Measurements from ENCODE around the gene MAP3K5.
"Not testable (repeated sequence)": the region's sequence is repeated elsewhere in the genome, so short reads cannot be mapped to it uniquely, and the experiment has no call there.

MAP3K5 gene

DNA sequence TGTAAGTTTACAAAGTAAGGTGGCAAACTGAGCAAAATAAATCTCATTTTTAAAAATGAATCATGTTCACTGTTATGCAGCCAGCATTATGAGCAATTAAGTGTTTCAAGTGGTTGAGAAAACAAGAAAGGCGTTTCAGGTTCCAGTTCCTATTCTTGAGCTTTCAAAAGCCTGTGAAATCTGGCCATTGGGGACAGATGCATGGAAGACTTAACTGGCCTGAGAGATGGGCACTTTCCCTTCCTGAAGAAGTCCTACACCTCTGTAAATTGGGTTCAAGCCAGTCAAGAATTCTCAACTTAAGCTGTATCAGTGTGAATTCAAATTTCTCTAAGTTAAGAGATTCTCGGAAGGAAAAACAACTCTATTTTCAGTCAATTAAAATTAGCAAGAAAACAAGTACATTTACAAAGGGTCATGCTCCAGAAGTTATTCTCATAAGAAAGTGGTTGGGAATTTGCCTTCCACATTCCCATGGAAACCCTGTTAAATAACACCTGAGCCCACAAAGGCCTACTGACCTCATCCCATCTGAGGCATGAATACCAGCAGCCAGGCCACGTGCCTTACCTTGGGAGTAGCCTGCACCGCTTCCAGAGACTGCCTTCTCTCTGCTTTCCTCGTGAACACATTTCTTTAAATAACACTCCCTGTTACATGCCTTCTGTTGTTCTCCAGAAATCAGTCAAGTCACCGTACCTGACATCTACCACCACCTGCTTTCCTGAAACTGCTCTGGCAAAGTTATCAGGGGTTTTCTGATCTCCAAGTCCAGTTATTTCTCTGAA is 19.4 kb downstream of the MAP3K5 start:
- no peak for DNase-seq (ENCODE audit: low spot score)

DNA sequence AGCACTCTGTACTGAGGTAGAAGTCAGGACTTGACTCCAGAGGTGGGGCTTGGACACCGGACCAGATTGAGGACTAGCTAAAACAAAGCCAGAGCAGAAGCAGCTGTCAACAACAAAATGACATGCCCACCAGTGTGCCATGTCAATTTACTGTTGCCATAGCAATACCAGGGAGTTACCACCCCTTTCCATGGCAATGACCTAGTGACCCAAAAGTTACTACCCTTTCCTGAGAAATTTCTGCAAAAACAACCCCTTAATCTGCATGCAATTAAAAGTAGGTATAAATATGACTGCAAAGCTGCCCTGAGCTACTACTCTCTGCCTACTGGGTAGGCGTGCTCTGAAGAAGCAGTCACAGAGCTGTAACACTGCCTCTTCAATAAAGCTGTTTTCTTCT is 21.0 kb downstream of the MAP3K5 start:
- no peak for DNase-seq (ENCODE audit: low spot score)

DNA sequence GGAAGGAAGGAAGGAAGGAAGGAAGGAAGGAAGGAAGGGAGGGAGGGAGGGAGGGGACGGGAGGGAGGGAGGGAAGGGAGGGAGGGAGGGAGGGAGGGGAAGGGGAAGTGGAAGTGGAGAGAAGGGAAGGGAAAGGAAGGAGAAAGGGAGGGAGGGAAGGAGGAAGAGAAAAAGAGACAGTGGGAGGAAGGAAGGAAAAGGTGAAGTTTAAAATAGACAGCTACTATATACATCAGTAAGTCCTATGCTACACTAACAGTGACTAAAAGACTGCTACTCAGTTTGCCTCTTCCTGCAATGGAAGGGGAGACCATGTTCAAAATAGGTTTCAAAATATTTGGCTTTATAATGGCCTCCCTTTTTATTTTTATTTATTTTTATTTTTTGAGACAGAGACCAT is 22.5 kb downstream of the MAP3K5 start:
- DNase-seq (ENCODE audit: low spot score), result no peak

DNA sequence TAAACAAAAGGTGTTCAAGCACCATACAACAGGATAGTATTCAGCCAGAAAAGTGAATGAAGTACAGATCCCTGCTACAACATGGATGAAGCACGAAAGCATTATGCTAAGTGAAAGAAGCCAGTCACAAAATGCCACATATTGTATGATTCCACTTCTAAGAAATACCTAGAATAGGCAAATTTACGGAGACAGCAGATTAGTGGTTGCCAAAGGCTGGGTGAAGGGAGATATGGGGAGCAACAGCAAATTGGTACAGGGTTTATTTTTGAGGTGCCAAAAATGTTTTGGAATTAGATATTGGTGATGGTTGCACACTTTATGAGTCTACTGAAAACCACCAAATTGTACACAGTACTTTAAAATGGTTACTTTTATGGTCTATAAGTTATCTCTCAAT is 23.2 kb downstream of the MAP3K5 start:
- no peak for DNase-seq (ENCODE audit: low spot score)

DNA sequence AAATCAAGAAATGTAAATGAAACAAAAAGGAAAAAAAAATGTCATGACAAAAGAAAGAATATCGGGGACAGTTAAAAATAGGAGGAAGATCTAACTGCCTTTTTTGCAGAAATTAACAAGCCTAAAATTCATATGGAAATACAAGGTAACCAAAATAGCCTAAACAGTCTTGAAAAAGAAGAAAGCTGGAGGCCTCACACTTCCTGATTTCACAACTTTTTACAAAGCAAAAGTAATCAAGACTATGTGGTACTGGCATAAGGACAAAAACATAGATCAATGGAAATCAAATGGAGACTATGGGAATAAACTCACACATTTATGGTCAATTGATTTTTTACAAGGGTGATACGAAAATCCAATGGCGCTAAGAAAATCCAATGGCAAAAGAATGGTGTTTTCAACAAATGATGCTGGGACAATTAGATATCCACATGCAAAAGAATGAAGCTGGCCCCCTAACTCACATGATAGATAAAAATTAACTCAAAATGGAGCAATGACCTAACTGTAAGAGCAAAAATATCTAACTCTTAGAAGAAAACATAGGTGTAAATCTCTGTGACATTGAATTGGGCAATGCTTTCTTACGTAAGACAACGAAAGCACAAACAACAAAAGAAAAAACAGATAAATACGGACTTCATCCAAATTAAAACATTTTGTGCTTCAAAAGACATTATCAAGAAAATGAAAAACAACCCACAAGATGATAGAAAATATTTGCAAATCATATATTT is 24.5 kb downstream of the MAP3K5 start:
- no peak for DNase-seq (ENCODE audit: low spot score)

DNA sequence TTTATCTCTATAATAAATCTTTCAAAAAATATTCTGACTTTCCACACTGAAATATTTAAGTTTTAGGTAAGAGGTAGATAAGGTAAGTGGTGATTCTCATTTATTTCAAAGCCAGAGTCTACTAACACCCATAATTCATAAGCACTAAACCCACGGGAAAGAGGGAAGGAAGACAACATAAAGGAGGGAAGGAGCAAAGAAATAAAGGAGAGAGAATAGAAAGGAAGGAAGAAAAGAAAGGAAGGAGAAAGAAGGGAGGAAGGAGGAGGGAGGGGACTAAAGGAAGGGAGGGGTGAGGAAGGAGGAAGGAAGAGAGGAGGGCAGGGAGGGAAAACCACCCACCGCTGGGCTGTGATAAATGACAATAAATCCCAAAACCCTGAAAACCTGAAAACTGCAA is 25.2 kb downstream of the MAP3K5 start:
- DNase-seq (ENCODE audit: low spot score), result no peak

DNA sequence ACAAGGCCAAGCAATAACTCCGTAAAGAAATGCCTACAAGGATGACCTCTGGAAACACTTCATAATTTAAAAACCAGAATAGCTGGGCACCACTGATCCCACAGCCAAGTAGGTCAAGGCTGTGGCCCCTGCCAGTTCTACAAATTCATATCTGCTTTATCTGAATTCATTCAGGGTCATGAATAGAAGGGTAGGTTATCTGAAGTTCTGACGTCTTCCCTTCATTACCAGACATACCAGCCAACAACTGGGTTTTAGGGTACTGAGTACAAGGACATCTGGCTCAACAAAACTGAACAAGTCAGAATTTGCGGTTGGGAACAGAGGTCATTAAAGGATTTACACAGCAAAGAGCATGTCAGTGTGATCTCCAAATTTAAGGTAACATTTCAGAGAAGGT is 26.0 kb downstream of the MAP3K5 start:
- no peak for DNase-seq (ENCODE audit: low spot score)

DNA sequence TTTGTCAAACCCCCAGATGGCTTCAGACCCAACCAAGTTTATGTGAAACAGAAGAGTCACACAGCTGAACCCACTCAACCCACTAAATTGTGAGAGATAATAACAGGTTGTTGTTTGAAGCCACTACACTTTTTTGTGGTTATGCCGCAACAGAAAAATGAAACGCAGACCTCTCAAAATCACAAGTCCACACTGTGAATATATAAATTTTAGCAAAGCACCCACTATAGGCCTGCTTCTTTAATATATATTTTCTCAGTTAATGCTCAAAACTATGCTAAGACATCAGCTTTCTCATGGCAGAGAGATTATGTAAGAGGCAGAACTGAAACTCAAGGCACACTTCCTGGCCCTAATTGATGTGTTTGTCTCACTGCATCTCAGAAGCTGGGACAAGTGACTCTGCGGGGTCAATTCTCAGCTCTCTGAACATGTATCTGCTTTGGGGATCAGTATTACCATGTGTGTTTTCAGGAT is 27.7 kb downstream of the MAP3K5 start:
- no peak for DNase-seq (ENCODE audit: low spot score)

DNA sequence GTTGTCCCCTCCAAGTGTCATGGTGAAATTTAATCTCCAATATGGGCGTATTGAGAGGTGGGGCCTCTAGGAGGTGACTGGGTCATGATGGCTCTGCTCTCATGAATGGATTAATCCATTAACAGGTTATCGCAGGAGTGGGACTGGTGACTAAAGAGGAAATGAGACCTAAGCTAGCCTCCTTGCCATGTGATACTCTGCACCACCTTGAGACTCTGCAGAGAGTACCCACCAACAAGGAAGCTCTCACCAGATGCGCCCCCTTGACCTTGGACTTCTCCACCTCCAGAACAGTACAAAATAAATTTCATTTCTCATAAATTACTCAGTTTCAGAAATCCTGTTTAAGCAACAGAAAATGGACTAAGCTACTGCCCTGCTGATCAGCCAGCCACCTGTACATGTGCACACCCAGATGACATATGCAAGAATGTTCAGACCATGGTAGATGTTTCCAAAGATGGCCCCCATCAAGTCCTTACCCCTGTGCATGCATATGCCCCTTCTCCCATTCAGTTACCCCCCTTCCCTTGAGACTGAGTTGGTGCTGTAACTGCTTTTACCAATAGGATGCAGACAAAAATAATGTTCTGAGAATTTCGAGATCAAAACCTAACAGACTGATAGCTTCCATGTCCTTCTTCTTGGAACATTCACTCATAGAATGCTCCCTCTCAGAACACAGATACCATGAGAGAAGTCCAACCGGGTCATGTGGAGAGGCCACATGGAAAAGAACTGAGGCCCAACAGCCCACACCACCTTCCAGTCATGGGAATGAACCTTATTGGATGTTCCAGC is 28.4 kb downstream of the MAP3K5 start:
- no peak for DNase-seq (ENCODE audit: low spot score)

DNA sequence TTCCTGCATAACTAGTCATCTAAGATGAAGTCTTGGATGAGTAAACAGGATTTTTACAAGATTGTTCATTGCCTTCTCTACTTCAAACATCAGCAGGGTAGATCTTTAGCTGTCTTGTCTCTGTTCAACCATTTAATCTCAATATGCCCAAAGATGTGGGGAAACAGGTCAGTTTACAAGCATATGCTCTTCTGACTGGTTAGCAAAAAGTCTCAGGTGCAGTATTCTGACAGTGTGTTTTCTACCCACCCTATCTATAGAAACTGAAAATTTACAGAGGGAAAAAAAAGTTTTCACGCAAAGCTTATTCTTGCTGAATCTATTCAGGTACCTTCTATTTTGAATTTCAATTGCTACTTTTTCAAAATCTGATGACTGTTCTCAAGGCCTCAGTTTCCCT is 29.0 kb downstream of the MAP3K5 start:
- DNase-seq (ENCODE audit: low spot score), result no peak

DNA sequence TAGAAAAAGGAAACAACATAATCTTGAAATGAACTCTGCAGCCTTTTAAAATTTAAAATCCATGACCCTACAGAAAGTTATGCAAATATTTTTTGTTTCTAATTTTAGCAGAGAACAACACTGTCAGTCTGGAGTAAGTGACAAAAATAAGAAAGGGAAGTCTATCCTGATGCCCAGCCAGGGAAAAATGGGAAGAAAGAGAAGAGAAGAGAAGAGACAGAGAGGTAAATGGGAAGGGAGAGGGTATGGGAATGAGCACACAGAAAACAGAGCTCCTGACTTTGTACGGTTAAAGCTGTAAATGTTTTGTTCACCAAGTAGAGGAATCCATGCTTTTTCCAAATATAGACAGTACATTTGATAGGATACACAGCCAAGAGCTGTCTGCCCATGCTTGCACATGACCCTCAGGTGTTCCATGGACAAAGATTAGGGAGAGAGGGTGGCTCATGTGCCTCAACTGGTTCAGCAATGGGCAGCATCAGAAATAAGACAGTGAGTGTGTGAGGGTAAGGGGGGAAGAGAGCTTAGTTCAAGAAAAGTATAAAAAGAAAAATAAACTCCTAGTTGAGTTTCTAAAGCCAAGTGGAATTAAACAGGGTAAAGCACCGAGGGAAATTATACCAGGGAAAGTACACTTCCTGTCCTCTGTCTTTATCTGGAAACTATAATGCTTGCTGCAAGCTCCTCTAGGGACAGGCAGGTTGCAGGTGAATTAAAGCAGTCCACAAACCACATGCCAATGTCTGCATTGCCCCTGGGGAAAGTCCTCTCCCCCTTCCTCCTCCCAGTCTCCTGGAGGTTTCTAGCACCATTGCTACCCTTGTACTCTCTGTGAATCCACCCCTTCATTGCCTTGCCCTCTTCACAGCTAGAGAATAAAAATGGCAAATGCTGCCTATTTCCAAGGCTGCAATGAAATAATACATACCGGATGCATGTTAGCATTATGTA is 30.0 kb downstream of the MAP3K5 start:
- no peak for DNase-seq (ENCODE audit: low spot score)

DNA sequence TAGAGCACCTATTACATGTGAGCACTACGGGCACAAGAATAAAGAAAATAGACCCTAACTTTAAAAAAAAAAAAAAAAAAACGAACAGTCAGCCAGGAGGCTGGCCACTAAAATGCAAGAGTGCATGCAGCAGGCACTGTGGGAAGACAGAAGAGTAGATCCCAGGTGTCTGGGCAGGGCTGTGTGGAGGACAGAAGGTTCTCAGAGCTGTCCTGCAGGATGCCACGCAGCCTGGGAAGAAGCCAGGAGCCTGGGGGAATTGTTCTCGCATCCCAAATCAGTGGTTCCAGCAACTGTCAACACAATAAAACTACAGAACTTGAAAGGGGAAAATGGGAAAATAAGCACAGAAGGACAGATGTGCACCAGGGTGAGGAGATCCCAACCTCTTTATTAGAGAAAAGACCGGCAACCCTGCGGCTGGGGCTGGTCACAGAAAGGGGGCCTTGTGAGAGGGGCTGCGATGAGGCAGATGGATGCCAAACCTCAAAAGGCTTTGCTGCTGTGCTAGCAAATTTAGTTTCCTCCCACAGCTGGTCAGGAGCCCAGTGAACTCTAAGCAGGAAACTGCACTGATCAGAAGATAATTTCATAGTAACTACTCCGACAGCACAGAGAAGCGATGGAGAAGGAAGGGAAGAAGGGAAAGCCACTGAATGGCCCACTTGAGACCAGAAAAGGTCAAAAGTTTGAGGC is 30.9 kb downstream of the MAP3K5 start:
- no peak for DNase-seq (ENCODE audit: low spot score)

DNA sequence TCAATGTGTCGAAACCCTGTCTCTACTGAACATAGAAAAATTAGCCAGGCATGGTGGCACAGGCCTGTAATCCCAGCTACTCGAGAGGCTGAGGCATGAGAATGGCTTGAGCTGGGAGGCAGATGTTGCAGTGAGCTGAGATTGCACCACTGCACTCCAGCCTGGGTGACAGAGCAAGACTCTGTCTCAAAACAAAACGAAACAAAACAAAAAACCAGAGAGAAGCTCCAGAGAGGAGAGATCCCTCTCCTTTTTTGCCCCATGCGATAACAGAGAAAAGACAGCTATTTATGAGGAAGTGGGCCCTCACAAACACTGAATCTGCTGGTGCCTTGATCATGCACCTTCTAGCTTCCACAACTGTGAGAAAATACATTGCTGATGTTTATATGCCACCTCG is 31.5 kb downstream of the MAP3K5 start:
- not testable (repeated sequence) for DNase-seq (ENCODE audit: low spot score)

DNA sequence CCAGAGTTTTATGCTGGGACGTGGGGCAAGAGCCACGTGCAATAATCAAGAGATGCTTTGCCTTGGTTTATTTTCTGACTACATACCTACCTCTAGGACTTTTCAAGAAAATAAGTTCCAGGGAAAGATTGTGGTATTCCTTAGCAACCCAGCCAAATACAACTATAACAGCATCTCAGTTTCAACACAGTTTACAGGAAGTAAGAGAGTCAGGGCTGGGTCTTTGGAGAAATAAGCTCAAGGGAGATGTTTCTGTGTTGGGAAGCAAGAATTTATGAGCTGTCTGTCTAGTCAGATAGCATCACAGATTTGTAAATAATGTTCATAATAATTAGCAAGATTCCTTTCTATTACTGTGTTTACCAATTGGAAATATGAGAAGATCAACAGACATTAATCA is 35.1 kb downstream of the MAP3K5 start:
- no peak for DNase-seq (ENCODE audit: low spot score)

DNA sequence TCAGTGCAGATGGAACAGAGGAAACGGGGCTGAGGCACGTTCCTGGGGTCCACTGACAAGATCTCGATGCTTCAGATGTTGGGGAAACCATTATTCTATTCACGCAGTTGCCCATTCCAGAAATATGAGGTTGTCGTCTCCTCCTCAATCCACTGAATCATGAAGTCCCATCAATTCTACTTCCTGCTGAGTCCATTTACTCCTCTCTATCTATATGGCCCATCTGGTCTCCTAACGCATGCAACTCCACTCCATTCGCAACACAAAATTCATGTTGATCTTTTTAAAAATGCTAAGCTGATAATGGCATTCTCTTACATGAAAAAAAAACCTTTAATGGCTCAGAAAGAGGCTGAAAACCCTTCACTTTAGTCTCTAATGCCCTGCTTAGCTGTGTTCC is 37.5 kb downstream of the MAP3K5 start:
- DNase-seq (ENCODE audit: low spot score), result no peak

DNA sequence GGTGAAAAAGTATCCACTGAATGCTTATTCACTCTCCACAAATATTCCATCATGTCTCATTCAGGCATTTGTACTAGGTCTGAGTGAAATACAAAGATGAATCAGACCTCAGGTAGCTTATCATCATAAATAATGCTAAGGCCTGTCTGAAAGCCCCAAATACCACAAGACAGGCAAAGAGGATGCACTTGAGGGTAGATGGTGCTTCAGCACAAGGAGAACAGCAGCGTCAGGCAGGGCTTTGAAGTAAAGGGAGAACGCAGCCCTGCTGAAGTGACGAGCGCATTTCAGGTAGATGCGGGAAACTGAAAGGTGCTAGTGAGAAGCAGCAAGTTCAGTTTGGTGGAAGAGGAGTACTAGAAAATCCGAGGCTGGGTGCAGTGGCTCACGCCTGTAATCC is 38.7 kb downstream of the MAP3K5 start:
- no peak for DNase-seq (ENCODE audit: low spot score)

DNA sequence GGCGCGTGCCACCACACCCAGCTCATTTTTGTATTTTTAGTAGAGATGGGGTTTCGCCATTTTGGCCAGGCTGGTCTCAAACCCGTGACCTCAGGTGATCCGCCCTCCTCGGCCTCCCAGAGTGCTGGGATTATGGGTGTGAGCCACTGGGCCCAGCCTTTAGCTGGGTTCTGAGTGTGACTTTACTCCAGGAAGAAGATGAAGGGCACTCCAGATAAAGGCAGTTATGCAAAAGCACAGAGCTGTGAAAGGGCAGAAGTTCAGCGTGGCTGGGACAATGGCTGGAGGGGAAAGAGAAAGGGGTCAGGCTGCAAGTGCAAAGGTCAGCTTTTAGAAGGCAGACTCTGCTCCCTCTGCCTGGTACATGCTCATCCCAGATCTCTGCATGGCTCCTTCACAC is 39.7 kb downstream of the MAP3K5 start:
- DNase-seq (ENCODE audit: low spot score), result no peak

DNA sequence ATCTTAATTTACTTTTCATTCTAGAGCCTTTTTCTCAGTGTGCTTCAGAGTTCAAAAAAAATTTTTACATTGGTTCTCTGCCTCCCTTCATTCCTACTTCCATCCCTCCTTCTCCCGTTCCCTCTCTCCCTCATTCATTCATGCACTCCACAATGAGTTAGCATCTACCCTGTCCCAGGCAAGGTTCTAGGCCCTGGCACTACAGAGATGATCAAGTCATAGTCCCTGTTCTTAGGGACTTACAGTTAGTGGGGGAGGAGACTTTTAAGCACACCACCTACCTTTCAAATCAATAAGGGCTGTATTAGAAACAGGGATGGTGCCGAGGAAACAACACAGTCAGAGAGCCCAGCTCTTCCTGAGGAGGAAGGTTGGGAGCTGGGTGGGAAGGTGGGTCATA is 40.3 kb downstream of the MAP3K5 start:
- no peak for DNase-seq (ENCODE audit: low spot score)

DNA sequence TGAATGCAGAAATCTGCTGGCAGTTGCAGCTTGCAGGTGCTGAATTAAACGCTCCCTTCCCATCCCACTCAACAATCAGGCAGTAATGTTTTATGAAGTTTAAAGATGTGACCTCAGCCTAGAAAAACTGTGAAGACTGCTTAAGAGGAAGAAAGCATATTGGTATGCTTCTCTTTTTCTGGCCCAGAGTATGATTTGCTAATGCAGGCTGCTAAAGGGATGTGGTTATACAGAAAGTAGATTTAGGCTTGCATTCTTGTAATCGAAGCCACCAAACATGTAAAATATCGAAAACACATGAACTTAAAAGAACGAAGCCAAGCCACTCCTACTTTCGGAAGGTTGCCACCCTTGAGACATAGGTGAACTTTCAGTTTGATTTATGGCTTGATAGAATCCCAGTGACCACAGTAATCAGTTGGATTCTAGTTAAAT is 40.7 kb downstream of the MAP3K5 start:
- DNase-seq (ENCODE audit: low spot score), result no peak

DNA sequence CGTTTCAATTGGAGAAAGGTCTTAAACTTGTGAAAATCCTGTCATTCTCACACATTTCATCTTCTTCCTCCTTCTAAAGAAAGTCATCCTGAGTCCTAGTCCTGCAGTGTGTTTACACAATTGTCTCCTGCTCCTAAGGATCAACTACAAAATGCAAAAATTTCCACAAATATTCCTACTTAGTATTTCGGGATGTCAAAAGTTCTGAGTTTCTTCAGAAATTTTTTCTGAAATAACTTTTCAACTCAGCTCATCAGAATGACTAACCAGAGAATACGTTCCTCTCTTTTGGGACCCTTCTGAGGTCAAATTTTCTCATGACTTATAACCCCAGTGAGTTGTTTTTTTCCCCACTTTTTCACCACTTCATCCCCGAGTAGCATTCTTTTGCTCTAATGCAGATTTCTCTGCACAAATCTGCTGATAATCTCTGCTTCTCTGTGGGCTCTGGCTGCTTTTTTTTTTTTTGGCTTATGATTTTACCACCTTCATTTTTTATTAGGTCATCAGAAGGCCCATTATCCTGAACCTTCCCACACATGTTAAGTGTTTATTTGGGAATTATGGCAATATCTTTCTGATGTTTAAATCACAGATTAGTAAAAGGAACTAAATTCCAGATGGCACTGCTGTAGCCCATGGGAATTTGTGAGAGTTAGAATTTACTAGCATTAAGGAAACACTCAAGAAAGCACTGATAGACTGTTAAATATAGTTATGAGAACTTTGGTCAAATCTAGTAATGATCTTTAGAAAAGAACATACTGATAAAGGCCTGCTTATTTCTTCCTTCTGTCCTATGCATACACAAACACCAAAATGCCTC is 41.4 kb downstream of the MAP3K5 start:
- DNase-seq (ENCODE audit: low spot score), result no peak

Measured in HuH-7.5 (cell line).